ELF-1 (cell line): Measurements from ENCODE around the gene CFAP70.

Experiments used
- DNase-seq: peaks from one replicate; pipeline ENCODE4 v3.0.0-alpha.2; 2016; ENCODE audit warnings: low read depth, low spot score

CFAP70 gene

DNA sequence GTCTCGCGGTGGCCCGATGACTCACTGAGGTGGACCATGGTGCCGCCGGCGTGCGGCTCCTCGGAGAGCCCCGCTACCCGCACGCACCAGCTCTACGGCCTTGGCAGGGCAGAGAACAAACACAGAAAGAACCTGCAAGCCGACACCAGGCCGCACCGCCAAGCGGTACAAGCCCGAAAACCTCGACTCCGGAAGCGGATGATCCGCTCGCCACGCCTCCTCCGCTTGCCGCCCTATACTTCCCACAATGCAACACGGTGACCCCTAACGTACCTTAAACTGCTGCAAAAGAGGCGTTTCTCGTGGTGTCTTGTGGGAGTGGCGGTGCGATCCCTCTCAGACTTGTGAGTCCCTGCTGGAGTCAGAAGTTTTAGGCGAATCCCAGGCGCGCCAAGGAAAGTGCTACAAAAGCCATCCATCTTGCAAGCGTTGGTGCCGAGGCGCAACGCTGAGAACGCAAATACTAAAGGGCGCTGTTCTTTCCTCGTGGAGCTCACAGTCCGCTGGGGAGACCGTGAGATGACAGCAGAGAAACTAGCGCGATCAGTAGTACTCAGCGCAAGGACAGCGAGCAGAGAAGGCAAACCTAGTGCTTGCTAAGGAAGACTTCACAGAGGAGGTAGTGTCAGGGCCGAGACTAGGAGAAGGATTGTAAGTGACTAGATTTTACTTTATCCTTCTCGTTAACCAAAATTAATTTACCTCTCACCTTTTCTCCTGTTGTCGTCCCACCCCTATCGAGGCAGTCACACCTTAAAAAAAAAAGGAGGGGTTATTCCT lies 106.0 kb downstream of the CFAP70 start, which contains the start of gene MRPS16:
TSS of gene MRPS16 (minus strand) at position 200 of the 780 bp plus-strand sequence. CDS start at position 38, 162 bp downstream.
- peak; percentile 98 for DNase-seq

DNA sequence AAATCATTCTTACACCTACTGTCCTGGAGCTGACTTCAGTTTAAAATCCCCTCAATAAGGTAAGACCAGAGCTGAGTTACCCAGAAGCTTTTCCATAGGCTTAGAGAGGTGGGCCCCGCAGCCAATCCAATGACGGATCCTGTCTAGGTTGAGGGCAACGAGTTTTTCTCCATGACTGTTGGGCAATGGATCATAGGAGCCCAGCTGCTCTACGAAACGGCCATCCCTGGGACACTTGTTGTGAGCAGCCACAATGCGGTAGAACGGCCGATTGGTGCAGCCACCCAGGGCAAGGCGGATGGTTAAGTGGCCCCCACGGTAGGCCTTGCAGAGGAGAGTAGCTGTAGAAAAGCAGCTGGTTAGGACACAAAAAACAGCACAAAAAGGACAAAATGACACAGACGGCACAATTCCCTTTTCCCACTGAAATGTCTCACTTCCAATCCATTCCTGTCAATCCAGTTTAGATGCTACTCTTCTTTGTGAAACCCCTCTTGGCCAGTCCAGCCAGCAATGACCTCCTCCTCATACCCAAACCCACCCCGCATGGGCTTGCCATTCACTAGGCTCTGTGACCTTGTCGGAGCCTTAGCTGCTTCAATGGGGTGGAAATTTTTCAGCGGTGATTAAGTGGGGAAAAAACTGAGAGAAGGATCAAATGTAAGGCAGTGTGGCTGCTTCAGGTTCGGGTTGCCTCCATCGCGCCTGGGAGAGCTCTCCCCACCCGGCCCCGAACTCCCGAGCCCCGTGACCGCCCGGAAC lies 106.8 kb downstream of the CFAP70 start:
- DNase-seq, result peak; percentile 29

GRCh38 chr10:73248259-73248724 lies 110.4 kb downstream of the CFAP70 start:
- DNase-seq, result no peak

DNA sequence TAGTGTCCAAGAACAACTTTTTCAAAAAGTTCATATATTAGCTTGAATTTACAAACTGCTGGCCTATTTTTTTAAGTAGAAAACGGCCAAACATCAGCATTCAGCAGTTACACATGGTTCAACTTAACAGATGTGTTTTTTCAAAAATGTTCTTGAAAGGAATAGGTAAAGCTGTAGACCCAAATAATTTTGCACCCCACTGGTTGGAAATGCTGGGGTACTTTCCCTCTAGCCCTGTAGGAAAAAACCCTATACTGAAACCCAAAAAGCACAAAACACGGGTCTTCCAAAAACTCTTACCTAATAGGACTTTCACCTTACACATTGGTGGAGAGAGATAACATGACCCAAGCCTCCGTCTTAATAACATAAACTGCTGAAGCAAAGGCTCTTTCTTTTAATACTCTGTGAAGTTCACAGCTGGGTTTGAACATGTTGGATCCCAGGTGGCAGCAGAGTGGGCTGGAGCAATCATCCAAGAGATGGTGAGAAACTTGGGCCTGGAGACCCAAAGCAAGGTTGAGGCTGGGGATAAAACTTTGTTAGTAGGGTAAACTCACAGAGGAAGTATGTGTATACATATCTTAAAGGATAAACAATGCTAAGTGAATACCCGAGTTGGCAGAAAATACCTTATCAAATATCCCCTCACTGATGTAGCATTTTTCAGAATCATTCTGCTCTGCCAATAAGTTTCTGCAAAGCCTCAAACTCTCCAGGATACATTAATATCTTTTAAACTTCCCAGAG lies 111.0 kb downstream of the CFAP70 start:
- no peak for DNase-seq

DNA sequence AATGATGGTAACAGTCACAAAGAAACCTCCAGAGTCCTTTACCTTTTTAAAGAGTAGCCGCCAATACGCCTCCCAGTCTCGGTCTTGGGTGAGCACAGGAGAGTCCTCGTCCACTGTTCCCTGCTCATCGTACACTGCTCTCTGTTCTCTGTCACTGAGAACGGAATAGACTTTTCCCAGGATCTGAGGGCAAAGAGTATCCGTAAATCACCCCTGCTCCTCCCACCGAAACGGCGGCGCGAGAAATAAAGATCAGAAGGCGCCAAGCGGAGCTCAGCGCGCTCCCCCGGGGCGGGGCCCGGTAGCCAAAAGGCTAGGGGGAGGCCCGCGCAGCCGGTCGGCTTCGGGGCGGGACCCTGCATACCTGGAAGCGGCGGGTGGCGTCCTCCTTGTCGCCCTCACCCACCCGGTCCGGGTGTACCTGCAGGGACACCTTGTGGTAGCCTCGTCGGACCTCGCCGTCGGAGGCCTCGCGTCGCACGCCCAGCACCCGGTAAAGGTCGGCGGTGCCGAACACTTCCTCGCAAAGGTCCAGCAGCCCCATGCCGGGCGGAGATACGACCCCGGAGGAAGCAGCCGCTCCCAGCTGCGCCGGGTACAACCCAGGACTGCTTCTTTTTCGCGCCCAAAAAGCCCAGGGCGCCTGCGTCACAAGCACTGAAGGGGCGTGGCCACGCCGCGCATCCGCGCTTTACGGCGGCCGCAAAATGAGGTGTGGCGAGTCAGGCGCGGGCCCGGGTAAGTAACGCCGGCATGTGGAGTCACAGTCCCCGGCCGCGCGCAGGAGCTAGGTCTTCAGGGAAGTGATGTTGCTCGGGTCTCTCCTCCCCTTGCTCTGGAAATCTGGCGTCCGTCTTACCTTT lies 111.8 kb downstream of the CFAP70 start, which contains the start of gene DNAJC9:
TSS of gene DNAJC9 (minus strand) at position 610 of the 863 bp plus-strand sequence. CDS start at position 544, 66 bp downstream.
- peak; percentile 99 for DNase-seq

DNA sequence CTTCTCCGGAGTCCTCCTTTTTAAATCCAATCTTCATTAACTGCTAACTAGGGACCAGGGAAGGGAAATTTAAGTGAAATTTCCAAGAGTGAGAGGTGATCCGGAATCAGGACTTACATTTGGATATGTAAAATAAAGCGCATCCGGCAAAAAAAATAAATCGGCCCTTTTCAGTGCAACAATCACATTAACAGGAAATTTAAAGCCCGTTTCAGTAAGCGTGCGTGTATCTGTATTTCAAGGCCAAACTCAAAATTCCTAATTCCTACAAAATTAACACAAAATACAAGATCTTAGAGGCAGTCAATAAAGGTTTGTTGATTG lies 112.4 kb downstream of the CFAP70 start:
- no peak for DNase-seq

DNA sequence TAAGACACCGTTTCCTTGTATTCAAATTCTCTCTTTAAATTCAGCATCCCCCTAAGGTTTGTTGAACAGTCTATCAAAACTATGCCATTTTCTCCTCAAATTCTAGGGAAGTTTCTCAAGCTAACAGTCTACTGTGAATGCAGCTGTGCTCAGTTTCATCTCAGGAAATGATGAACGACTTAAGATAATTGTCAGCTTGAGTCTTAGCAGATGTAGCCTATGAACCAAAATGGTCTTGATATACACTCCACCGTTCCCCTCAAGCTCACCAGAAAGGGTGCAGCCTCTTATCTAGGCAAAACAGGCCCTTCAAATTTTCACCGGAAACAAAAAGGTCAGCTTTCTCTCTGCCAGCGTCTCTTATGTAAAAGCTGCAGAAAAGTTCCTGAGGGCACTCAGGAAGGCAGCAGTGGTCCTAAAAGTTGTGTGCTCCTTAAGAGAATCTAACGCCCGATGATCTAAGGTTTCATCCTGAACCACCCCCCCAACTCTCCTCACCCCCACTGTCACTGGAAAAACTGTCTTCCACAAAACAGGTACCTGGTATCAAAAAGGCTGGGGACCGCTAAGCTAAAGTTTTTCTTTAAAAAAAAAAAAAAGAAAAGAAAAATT lies 113.7 kb downstream of the CFAP70 start:
- peak; percentile 12 for DNase-seq

- DNase-seq, result no peak
Measured at GRCh38 chr10:73239908-73240307, 118.8 kb downstream of the CFAP70 start.

- DNase-seq, result no peak
Measured at GRCh38 chr10:73238990-73239566, 119.6 kb downstream of the CFAP70 start.

DNA sequence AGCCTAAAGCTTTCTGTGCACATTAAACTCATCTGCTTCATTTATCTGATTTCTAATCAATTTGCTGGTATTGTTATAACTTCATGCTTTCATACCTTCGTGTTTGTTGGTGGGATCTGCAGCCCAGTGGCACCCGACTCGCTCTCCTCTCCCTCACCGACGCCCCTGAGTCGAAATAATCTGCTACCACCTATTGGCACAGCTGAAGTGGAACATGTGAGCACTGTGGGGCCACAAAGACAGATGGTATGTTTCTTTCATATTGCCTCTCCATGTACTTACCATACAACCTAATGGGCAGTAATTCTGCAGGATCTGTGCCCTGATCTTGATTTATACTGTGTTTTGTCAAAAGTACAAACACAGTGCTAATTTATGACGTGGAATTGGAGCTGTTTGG lies 124.0 kb downstream of the CFAP70 start:
- no peak for DNase-seq

DNA sequence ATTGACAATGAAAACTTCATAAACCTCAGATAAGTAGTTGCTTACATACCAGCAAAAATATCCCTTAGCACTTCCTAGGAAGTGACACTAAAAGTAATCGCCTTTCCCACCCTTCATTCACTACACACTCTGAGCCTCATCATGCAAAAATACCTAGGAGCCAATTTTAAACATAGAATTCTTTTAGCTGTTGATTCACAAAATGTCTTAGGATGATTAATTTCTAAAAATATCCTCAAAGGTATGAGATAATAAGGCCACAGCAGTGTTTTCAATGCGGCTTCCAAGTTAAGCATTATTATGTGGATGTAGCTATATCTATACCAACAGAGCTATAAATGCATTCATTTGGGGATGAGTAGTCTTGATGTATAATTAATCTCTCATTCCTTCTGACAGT lies 124.8 kb downstream of the CFAP70 start:
- DNase-seq, result no peak

- peak; percentile 23 for DNase-seq
Measured at GRCh38 chr10:73232887-73233286, 125.8 kb downstream of the CFAP70 start.

DNA sequence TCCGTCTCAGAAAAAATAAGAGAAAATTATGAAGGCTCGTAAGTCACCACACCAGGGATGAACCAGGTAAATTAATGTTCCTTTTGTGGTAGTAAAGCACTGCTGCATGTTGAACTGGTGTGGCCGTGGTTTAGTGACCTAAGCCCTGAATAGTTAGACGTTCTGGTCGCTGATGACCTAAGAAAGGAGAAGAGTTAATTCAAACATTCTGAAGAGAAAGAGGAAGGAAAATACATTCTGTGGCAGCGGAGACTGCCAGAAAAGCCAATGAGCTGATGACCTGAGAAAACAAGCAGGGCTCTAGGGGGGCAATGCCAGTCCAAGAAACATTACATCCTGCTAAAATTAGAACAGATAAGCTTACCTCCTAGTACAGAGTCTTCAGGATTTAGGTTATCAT lies 129.1 kb downstream of the CFAP70 start:
- no peak for DNase-seq

GRCh38 chr10:73228247-73228646 lies 130.4 kb downstream of the CFAP70 start:
- no peak for DNase-seq

- DNase-seq, result no peak
Measured at GRCh38 chr10:73226663-73227062, 132.0 kb downstream of the CFAP70 start.

GRCh38 chr10:73225518-73225917 lies 133.1 kb downstream of the CFAP70 start:
- DNase-seq, result no peak

GRCh38 chr10:73220989-73221388 lies 137.7 kb downstream of the CFAP70 start:
- no peak for DNase-seq

DNA sequence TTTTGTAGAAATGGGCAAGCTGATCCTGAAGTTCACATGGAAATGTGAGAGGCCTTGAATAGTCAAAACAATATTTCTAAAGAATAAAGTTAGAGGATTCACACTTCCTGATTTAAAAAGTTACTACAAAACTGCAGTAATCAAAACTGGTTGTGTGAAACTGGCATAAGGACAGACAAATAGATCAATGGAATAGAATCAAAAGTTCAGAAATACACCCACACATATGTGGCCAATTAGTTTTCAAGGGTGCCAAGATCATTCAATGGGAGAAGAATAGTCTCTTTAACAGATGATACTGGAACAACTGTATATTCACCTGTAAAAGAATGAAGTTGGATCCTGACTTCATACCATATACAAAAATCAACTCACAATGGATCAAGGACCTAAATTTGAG lies 139.3 kb downstream of the CFAP70 start:
- DNase-seq, result no peak

DNA sequence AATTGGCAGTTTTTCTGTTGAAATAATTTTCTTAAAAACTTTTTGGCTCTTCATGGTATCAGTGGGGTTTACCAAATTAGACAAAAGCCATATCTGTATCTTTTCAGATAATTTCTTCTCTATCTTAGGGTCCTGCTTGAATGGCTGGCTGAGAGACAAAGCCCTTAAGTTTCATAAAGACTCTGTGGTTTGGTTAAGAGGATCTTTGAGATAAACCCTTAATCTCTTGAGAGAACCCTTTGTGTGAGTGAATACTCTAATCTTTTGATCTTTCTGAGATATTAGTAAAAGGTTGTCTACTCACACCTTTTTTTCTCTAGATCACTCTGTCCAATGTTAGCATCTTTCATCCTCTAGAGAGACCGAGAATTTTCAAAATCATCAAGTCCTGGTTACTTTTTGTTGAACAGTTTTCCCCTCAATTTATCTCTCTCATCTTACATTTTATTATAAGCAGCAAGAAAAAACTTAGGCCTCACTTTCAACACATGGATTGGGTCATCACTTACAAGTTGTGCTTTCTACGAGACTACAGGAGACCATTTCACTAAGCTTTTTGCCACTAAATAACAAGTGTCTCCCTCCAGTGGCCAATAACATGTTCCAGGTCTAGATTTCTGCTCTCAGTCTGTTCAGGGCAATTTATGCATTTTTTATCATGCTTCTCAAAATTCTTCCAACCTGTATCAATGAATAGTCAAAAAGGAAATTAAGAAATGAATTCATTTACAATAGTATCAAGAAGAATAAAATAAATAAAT lies 140.1 kb downstream of the CFAP70 start:
- no peak for DNase-seq

DNA sequence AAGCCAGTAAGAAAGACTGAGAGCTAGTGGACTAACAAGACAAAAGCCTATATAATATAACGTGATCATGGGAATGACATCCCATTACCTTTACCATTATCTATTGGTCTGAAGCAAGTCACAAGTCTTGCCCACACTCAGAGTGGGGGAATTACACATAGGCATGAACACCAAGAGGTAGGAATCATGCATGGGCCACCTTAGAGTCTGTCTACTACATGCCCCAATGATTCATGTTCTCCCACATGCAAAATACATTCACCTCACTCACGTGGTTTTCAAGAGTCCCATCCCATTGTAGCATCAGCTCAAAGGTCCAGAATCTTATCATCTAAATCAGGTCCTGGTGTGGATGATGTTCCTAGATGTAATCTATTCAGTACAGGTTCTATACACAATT lies 141.0 kb downstream of the CFAP70 start:
- no peak for DNase-seq
